ENCODE measurements around the gene PROSER2.

The PROSER2 gene

DNA sequence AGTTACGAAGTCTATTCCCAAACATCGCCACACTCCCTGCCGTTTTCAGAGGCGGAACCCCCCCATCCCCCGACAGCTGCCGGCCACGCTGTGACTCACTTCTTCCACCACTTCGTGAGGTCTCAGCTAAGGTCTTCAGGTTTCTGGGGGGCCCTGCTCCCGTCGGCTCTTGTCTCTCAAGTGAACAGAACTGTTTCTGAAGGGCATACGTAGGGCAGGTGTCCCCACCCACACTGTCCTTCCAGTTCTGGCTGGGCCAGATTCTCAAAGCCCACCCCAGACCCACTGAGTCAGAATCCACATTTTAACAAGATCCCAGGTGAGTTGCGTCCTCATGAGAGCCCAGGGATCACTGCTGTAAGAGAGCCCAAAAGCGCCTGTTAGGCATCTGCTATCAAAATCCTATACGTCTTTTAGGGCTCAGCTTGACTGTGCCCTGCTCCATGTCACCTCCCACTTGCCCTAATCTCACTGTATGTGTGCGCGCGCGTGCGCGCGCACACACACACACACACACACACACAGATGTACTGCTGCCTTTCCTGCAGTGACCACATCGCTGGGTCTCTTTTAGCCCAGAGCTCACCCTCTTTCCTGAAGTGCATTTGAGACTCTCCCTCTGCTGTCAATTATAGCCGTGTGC is 78.8 kb downstream of the PROSER2 start:
- H3K4me3 ChIP-seq (replicated peaks in 1 of 2; ENCODE audit: low read depth in 2 of 2, low read length in 2 of 2): no peak overlapping the region
- TF ChIP-seq, protein P1, sequence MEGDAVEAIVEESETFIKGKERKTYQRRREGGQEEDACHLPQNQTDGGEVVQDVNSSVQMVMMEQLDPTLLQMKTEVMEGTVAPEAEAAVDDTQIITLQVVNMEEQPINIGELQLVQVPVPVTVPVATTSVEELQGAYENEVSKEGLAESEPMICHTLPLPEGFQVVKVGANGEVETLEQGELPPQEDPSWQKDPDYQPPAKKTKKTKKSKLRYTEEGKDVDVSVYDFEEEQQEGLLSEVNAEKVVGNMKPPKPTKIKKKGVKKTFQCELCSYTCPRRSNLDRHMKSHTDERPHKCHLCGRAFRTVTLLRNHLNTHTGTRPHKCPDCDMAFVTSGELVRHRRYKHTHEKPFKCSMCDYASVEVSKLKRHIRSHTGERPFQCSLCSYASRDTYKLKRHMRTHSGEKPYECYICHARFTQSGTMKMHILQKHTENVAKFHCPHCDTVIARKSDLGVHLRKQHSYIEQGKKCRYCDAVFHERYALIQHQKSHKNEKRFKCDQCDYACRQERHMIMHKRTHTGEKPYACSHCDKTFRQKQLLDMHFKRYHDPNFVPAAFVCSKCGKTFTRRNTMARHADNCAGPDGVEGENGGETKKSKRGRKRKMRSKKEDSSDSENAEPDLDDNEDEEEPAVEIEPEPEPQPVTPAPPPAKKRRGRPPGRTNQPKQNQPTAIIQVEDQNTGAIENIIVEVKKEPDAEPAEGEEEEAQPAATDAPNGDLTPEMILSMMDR (IDR thresholded peaks at IDR 0.05; ENCODE audit: low read depth, low read length): no peak
- DNase-seq (ENCODE audit: low read depth in 2 of 2): peak; percentile 12 to 30

DNA sequence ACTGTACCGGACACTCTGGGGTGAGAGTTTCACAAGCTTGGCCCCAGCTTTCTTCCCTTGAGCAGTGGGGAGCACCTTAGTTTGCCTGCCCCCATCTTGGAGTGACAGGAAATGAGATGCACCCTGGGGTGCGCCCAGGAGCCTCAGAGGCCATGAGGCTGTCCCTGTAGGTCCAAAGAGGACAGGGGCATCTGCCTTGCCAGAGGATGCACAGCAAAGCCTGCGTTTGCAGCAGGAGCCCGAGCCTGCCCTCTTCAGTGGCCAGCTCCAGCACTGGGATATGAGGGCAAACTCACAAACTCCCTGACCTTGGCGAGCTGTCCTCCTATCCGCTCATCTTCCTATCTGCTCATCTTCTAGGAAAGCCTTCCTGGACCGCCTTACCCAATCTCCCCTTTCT is 79.5 kb downstream of the PROSER2 start:
- TF ChIP-seq, protein P1 (IDR thresholded peaks at IDR 0.05; ENCODE audit: low read depth, low read length): no peak
- no peak overlapping the region for H3K4me3 ChIP-seq (replicated peaks in 1 of 2; ENCODE audit: low read depth in 2 of 2, low read length in 2 of 2)

DNA sequence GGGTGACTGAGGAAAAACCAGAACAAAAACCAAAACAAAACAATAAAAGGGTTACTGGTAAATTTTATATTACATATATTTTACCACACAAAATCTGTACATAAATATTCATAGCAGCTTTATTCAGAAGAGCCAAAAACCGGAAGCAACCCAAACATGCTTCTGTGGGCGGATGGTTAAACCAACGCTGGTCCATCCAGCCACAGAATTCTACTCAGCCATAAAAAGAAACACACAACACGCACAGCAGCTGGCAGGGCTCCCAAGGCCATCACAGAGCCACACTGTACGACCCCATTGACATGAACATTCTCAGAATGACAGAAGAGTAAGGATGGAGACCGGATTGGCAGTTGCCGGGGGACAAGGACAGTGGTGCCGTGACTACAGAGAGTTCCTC is 83.6 kb downstream of the PROSER2 start:
- TF ChIP-seq, protein P1 (IDR thresholded peaks at IDR 0.05; ENCODE audit: low read depth, low read length): no peak
- DNase-seq (ENCODE audit: low read depth in 2 of 2): no peak
- no peak overlapping the region for H3K4me3 ChIP-seq (replicated peaks in 1 of 2; ENCODE audit: low read depth in 2 of 2, low read length in 2 of 2)

More for the DNA sequence above, 79.5 kb downstream of the PROSER2 start:
- no peak for DNase-seq (ENCODE audit: low read depth in 2 of 2)

DNA sequence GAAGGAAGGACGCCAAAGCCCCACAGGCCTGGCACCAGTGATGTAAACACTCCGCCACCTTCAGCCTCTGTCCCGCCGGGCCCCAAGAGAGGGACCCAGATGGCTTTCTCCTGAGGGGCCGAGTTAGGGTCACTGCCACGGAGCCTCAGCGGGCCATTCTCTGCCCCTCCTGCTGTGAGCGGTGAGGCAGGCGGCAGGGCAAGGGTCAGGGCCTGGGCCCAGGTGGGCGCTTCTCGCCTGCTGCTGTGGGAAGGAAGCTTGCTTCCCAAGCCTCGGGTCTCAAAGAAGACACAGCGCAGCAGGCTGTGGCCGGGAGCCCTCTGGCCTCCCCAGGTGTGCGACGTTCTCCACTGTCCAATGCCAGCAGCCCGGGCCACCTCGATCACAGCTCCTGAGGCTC is 84.8 kb downstream of the PROSER2 start:
- TF ChIP-seq, protein P1 (IDR thresholded peaks at IDR 0.05; ENCODE audit: low read depth, low read length): no peak
- no peak overlapping the region for H3K4me3 ChIP-seq (replicated peaks in 1 of 2; ENCODE audit: low read depth in 2 of 2, low read length in 2 of 2)
- DNase-seq (ENCODE audit: low read depth in 2 of 2): no peak

DNA sequence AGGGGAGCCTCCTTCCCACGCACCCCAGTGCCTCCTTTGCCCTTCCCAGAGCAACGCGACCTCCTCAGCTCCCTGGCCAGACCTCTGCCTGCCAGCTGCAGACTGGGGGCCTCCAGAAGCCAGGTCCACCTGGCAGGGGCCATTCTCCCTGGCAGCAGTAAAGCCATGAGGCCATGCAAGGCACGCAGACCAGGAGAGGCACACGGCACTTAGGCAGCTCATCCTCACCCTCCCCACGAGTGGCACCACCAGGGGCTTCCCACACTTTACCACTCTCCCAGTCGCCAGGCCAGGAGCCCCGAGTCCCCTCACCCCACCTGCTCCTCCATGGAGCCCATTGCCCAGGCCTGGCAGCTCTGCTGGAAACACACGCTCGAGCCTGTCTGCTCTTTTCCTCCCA is 85.4 kb downstream of the PROSER2 start:
- no peak overlapping the region for H3K4me3 ChIP-seq (replicated peaks in 1 of 2; ENCODE audit: low read depth in 2 of 2, low read length in 2 of 2)
- TF ChIP-seq, protein P1 (IDR thresholded peaks at IDR 0.05; ENCODE audit: low read depth, low read length): no peak
- DNase-seq (ENCODE audit: low read depth in 2 of 2): no peak

DNA sequence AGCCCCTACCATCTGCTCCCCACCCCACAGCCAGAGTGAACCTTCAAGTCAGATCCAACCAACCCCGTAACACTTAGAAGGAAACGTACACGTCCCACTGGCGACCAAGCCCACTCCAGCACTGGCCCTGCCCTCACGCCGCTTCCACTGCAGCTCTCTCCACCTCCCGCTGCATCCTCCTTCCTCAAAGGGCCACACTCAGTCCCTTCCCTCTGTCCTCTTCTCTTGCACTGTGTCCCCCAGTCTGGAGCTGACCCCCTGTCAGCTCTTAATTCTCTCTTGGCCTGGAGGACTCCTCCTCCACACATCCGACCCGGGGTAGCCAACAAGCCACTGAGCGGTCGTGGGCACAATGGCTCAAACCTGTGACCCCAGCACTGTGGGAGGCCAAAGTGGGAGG is 85.8 kb downstream of the PROSER2 start:
- no peak for DNase-seq (ENCODE audit: low read depth in 2 of 2)
- H3K4me3 ChIP-seq (replicated peaks in 1 of 2; ENCODE audit: low read depth in 2 of 2, low read length in 2 of 2): no peak overlapping the region
- TF ChIP-seq, protein P1 (IDR thresholded peaks at IDR 0.05; ENCODE audit: low read depth, low read length): no peak

DNA sequence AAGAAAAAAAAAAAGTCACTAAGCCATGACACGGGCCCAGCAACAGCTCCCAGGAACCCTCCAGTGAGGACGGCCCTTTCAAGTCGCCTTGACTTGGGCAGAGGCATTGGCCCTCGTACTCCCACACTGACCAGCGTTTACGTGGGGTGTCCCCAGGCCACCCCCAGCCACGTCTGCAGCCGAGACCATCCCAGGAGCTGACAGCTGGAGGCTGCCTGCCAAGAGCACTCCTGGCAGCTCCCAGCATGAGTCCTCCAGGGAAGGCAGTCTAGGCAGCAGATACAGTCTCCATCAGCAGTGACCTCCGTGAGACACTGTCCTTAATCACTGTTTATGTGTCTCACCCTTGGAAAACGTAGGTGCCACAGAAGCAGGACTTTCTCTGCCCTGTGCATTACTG is 86.5 kb downstream of the PROSER2 start:
- H3K4me3 ChIP-seq (replicated peaks in 1 of 2; ENCODE audit: low read depth in 2 of 2, low read length in 2 of 2): no peak overlapping the region
- TF ChIP-seq, protein P1 (IDR thresholded peaks at IDR 0.05; ENCODE audit: low read depth, low read length): no peak
- no peak for DNase-seq (ENCODE audit: low read depth in 2 of 2)

Measured in cardiac fibroblast (primary cell).